GM13977 (cell line): ENCODE data around the gene DPYSL4.

ENCODE experiments used
- DNase-seq: peaks from one replicate; pipeline ENCODE4 v3.0.0; 2012; ENCODE audit warnings: low spot score
- CTCF ChIP-seq: IDR thresholded peaks from 2 replicates; pipeline ENCODE4 v1.5.1; 2012; ENCODE audit warnings: mild to moderate bottlenecking, control low read depth; ENCODE audit not compliant: insufficient read depth; ENCODE audit errors: extremely low read depth, missing control alignments
- in situ Hi-C: fragments of 300-500 bp; cut with MboI; formaldehyde crosslinking; loops from one replicate; pipeline ENCODE4 v1.12.0; 2022; ENCODE audit warnings: low sequenced_read_pairs, low pct_unique_long_range_greater_than_20kb, mixed read lengths, inconsistent platforms; ENCODE audit not compliant: unreplicated experiment

Gene DPYSL4

GRCh38 chr10:132241086-132241485 lies 54.3 kb downstream of the DPYSL4 start:
- no peak for TF ChIP-seq CTCF
- DNase-seq, result no peak
- in situ Hi-C loops, result no loop called here

GRCh38 chr10:132241496-132241895 lies 54.7 kb downstream of the DPYSL4 start:
- DNase-seq, result no peak
- TF ChIP-seq CTCF, result no peak
- in situ Hi-C loops, result no loop called here

- TF ChIP-seq CTCF, result no peak
- in situ Hi-C loops, result no loop called here
- no peak for DNase-seq
Observed at GRCh38 chr10:132242103-132242840, 55.5 kb downstream of the DPYSL4 start.

GRCh38 chr10:132243141-132243540 lies 56.4 kb downstream of the DPYSL4 start:
- no peak for TF ChIP-seq CTCF
- in situ Hi-C loops, result no loop called here
- no peak for DNase-seq

GRCh38 chr10:132243626-132244025 lies 56.9 kb downstream of the DPYSL4 start:
- in situ Hi-C loops, result no loop called here
- TF ChIP-seq CTCF, result no peak
- DNase-seq, result no peak

GRCh38 chr10:132245056-132245455 lies 58.3 kb downstream of the DPYSL4 start:
- no peak for DNase-seq
- no peak for TF ChIP-seq CTCF
- in situ Hi-C loops, result no loop called here
